NCI-H446 treated with DMSO at 0.1 percent for 48 hours (cell line): ENCODE measurements around the gene BEST2.

Source experiments
- DNase-seq: peaks from one replicate; lab custom pipeline; 2025; lab: John Stamatoyannopoulos, UW

The BEST2 gene

GRCh38 chr19:12769689-12770088 lies 18.1 kb downstream of the BEST2 start:
- no peak for DNase-seq

- DNase-seq: no peak
Measured at GRCh38 chr19:12770922-12771321, 19.3 kb downstream of the BEST2 start.

DNA sequence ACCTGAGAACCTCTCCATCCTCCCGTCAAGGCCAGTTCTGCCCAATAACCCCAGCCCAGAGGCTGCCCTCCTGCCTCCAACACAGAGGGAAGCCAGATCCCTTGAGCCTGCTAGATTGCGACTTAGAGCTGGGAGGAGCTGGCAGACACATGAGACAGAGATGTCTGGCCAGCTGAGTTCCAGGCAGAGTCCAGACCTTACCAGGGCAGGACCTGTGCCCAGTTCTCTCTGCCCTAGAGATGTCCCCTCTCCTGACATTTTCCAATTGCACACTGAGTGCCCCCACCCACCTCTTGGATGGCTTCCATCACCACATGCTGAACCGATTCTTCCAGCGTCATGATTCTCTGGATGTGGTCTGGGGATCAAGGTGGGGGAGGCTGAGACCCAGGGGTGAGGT lies 20.7 kb downstream of the BEST2 start:
- DNase-seq: no peak

GRCh38 chr19:12773571-12773970 lies 22.0 kb downstream of the BEST2 start:
- no peak for DNase-seq

DNA sequence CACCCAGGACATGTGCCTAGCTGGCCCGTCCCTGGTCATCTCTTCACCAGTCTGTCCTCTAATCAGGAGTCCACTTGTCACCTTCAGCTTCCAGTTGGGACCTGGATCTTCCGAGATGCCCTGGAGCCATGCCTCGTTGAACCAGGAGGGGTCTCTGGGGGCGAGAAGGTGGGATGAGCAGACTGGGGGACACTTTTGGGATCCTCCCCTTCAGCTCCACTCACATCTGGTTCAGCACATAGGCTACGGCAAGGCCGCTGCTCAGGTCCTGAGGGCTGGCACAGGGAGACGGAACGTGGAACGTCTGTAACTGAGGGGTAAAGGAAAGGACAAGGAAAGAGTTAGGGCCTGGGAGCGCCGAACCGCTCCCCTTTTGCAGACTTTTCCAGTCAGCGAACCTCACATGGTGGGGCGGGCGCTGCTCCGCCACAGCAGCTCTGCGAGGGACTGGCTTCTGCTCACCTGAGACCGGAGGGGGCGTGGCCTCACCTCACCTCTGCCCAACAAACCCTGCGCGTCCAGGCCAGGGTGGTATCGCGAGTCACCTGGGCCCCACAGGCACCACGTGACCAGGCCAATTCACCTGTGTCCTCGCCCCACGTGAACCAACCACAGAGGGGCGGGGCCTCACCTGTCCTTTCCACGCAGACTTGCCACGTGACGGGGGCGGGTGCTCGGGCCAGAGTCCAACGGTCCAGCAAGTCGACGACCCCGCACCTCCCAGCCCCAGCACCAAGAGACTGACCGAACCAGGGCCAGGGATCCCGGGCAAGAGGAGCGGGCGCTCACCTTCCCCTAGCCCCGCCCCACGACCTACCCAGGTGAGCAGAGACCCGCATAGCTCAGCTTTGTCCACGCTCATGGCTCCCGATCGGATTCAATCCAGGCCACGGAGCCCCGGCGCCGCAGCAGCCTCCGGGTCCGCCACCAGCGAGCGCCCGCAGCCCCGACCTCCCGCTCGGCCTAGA lies 23.3 kb downstream of the BEST2 start, which contains the start of gene HOOK2:
Gene HOOK2, minus strand, starts transcription at position 965 of the 968 bp plus-strand sequence. Its CDS starts 103 bp downstream, at position 862.
- DNase-seq: no peak

- peak; percentile 57 for DNase-seq
Measured at GRCh38 chr19:12777217-12778016, 25.8 kb downstream of the BEST2 start.

GRCh38 chr19:12778017-12778904 lies 26.7 kb downstream of the BEST2 start:
- DNase-seq: peak; percentile 67

DNA sequence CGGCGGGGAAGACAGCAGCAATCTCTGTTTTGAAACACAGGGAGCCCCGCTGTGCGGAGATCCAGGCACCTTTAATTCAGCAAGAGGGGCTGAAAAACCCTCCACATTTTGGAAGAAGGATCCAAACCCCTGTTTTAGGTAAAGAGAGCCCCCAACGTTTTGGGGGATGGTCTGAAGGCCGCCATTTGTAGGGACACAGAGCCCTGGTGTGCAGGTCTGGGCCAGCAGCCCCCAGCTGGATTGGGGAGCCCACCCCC lies 27.2 kb downstream of the BEST2 start:
- no peak for DNase-seq

GRCh38 chr19:12779162-12779993 lies 27.8 kb downstream of the BEST2 start:
- peak; percentile 30 for DNase-seq

GRCh38 chr19:12782174-12782423 lies 30.5 kb downstream of the BEST2 start:
- DNase-seq: no peak

DNA sequence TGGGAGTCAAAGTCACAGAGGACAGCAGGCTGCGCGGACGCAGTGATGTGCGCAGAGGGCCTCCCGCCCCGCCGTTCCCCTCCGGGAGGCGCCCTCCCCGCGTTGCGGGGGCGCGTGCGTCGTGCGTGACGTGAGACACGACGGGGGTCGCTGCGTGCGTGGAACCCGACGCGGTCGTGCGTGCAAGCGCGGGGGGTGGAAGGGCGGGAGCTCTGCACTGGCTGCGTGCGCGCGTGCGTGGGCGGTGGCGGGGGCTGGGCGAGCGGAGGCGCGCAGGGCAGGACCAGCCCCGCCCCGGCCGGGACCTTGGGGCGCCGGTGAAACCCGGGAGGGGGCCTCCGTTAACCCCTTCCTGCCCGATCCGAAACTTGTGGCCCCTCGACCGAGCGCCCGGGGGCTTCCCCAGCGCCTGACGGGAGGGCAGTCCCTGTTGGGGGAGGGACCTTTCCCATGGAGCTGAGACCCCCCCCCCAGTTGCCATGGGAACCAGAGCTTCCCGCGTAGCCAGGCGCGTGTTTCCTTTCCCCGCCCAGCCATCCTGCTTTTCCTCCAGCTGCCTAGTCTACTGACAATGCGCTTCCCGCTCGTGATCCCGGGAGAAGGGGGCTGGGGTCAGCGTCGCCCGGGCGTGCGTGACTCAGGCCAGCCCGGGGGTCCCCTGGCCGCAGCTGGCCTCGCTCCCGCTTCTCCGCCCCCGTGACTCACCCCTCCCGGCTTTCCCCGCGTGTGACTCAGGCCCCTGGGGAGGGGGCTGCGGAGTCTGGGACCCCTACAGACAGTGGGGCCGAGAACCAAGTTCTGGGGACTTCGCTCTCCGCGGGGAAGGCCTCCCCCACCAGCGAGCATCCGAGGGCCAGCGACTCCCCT lies 31.1 kb downstream of the BEST2 start:
- DNase-seq: no peak

- DNase-seq: no peak
Measured at GRCh38 chr19:12783291-12783848, 31.8 kb downstream of the BEST2 start.

DNA sequence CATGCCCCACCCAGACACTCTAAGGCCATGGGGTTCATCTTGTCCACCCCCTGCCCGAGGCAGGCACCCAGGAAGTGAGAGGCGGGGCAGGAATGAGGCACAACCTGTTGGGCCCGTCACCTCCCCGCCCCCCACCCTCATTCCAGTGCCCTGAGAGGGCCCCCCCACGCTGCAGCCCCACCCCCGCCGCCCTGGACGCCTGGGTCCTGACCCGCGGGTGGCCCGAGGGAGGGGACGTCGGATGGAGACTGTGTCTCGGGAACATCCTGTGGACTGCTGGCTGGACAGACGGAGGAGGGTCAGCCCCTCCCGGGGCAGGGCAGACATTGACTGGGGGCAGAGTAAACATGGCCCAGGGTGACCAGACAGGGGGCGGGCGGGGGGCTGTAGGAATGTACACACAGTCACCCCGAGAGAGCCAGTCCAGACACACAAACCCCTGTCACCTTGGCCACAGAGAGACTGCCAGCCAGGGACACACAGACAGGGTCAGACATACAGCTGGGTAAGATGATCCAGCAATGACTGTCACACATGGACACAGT lies 32.3 kb downstream of the BEST2 start:
- no peak for DNase-seq

- DNase-seq: no peak
Measured at GRCh38 chr19:12784394-12784870, 32.8 kb downstream of the BEST2 start.

DNA sequence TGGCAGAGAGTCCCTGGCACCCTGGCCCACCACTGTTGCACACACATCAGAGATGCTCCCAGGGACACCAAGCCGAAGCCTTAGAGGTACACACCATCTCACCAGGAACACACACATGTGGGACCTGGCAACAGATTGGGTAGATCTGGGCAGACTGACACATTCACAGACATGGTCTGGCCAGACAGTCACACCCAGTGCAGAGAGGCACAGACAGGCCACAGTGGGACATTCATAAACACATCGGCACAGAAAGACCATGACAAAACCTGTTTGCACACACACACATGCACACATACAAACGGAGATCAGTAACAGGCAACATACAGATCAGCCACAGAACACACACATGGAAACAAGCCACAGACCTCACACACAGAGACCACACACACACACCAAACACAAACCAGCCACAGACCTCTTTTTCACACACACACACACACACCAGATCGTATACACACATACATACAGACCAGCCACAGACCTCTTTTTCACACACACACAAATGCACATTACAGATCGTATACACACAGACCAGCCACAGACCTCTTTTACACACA lies 33.4 kb downstream of the BEST2 start:
- no peak for DNase-seq

GRCh38 chr19:12785431-12786031 lies 33.9 kb downstream of the BEST2 start:
- DNase-seq: no peak

- DNase-seq: no peak
Measured at GRCh38 chr19:12786141-12786870, 34.7 kb downstream of the BEST2 start.

DNA sequence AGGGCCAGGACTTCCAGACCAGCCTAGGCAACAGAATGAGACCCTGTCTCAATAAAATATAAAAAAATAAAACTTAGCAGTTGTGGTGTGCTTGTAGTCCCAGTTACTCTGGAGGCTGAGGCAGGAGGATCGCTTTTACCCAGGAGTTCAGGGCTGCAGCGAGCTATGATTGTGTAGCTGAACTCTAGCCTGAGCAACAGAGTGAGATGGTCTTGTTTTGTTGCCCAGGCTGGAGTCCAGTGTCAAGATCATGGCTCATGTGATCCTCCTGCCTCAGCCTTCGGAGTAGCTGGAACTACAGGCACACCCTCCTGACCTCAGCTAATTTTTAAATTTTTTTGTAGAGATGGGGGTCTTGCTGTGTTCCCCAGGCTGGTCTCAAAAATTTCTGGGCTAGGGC lies 35.4 kb downstream of the BEST2 start:
- no peak for DNase-seq
